Keratinocyte (primary cell): ENCODE measurements around the gene MME. TPM values are rescaled to one million over a fixed set of nuclear protein-coding genes. Genes with fewer than 3 reads are reported as not detected.

Experiments
- DNase-seq: peaks from one replicate; pipeline ENCODE4 v3.0.0-alpha.2; 2011; ENCODE audit warnings: low read depth, missing footprints, low spot score
- FAIRE-seq: peaks from 2 replicates; lab custom pipeline; 2011; peaks lifted over from hg19 to GRCh38; lab: Jason Lieb, UNC
- H2AFZ ChIP-seq: 2 replicates; pipeline ENCODE4 v1.6.0; 2012; ENCODE audit warnings: low read length, control low read depth, inconsistent platforms; ENCODE audit not compliant: control insufficient read depth
- H3K27ac ChIP-seq: 2 replicates; pipeline ENCODE4 v1.5.1; 2011; ENCODE audit warnings: low read length; ENCODE audit not compliant: control insufficient read depth, insufficient read depth
- H3K27me3 ChIP-seq: 3 replicates; pipeline ENCODE4 v1.6.0; 2011; ENCODE audit warnings: low read length; ENCODE audit not compliant: control insufficient read depth, insufficient read depth; ENCODE audit errors: extremely low read depth
- H3K36me3 ChIP-seq, 2 experiments: 2 replicates in 1 of 2; 3 replicates in 1 of 2; pipeline ENCODE4 v1.5.1; 2011; ENCODE audit warnings: low read length in 2 of 2, mild to moderate bottlenecking in 1 of 2; ENCODE audit not compliant: control insufficient read depth in 2 of 2, insufficient read depth in 2 of 2; ENCODE audit errors: extremely low read depth in 1 of 2
- H3K4me1 ChIP-seq: 3 replicates; pipeline ENCODE4 v1.5.1; 2011; ENCODE audit warnings: low read length; ENCODE audit not compliant: control insufficient read depth, insufficient read depth; ENCODE audit errors: extremely low read depth
- H3K4me2 ChIP-seq: 3 replicates; pipeline ENCODE4 v1.6.0; 2011; ENCODE audit warnings: low read depth, low read length; ENCODE audit not compliant: control insufficient read depth, insufficient read depth; ENCODE audit errors: extremely low read depth
- H3K4me3 ChIP-seq, 3 experiments: fragments of 200-600 bp in 1 of 3; sonication (generic) in 1 of 3; 2 replicates in 2 of 3; 3 replicates in 1 of 3; pipeline ENCODE4 v1.5.1; 2011 to 2016; ENCODE audit warnings: low read length in 3 of 3, mild to moderate bottlenecking in 3 of 3, control low read depth in 2 of 3, inconsistent platforms in 1 of 3, low read depth in 1 of 3, mixed read lengths in 1 of 3, mixed run types in 1 of 3, moderate library complexity in 1 of 3; ENCODE audit not compliant: control insufficient read depth in 2 of 3, insufficient read depth in 2 of 3; ENCODE audit errors: extremely low read depth in 1 of 3
- H3K79me2 ChIP-seq: 2 replicates; pipeline ENCODE4 v1.6.0; 2012; ENCODE audit warnings: low read length; ENCODE audit not compliant: control insufficient read depth, insufficient read depth
- H3K9ac ChIP-seq: 3 replicates; pipeline ENCODE4 v1.6.0; 2011; ENCODE audit warnings: low read length; ENCODE audit not compliant: control insufficient read depth, insufficient read depth; ENCODE audit errors: extremely low read depth
- H3K9me1 ChIP-seq: 3 replicates; pipeline ENCODE4 v1.6.0; 2011; ENCODE audit warnings: low read length; ENCODE audit not compliant: control insufficient read depth, insufficient read depth; ENCODE audit errors: extremely low read depth
- H3K9me3 ChIP-seq: 2 replicates; pipeline ENCODE4 v1.5.1; 2012; ENCODE audit warnings: low read depth, low read length; ENCODE audit not compliant: control insufficient read depth
- H4K20me1 ChIP-seq: 3 replicates; pipeline ENCODE4 v1.6.0; 2011; ENCODE audit warnings: low read length; ENCODE audit not compliant: control insufficient read depth, insufficient read depth; ENCODE audit errors: extremely low read depth
- CTCF ChIP-seq, 3 experiments: IDR thresholded peaks in 1 of 3; conservative IDR thresholded peaks in 1 of 3; optimal IDR thresholded peaks in 1 of 3; 2 replicates in 2 of 3; 3 replicates in 1 of 3; pipeline versions ENCODE3 to v1.5.1; 2011; ENCODE audit warnings: low read length in 3 of 3, mild to moderate bottlenecking in 3 of 3, moderate library complexity in 2 of 3, control low read depth in 1 of 3, inconsistent platforms in 1 of 3; ENCODE audit not compliant: insufficient read depth in 2 of 3; ENCODE audit errors: extremely low read depth in 1 of 3
- EZH2 ChIP-seq: IDR thresholded peaks from one replicate; pipeline ENCODE4 v1.6.1; 2012; ENCODE audit warnings: inconsistent platforms, mild to moderate bottlenecking, low read length, moderate library complexity
- dilution Hi-C: fragments of 300-500 bp; cut with MboI; formaldehyde crosslinking; loops from one replicate; pipeline ENCODE4 v1.7.0; 2020; ENCODE audit warnings: low sequenced_read_pairs; ENCODE audit not compliant: extremely low pct_ligation_motif_present
- polyA plus RNA-seq, 5 experiments: library from polyadenylated mRNA; depleted of rRNA in 3 of 5; stranded (reverse) in 3 of 5; stranded (forward) in 1 of 5; unstranded in 1 of 5; fragments of >200 nt; gene quantifications; 1 replicate in 1 of 5; 2 replicates in 3 of 5; 3 replicates in 1 of 5; pipeline versions ENCODE4 v1.2.1 to v1.2.3, GENCODE V29; 2011 to 2012; ENCODE audit warnings: missing spikeins in 2 of 5, low read depth in 1 of 5, low replicate concordance in 1 of 5

Gene MME
- polyA plus RNA-seq, 1 donor (not counting 4 experiments of a cell fraction or from before 2014, with no cell fraction given) = 2.0 TPM

- Histone ChIP-seq H3K4me3 (no peak overlapping the region), H3K9me1 (no peaks in the 10 kb centered on the region), H3K9ac (no peak overlapping the region), H3K9me3 (no peaks in the 10 kb centered on the region), H3K4me2 (no peak overlapping the region), H4K20me1 (no peaks in the 10 kb centered on the region), H3K36me3 (no peaks in the 10 kb centered on the region), H3K4me1 (peaks cover 6% of the 10 kb centered on the region), H3K79me2 (no peaks in the 10 kb centered on the region), H2AFZ (peak overlapping the region; percentile 62), H3K27ac (peak overlapping the region; percentile 48), H3K27me3 (no peaks in the 10 kb centered on the region)
- TF ChIP-seq EZH2 = no peak
- TF ChIP-seq CTCF (optimal IDR thresholded peaks at IDR 0.05 in 1 of 3, IDR thresholded peaks at IDR 0.05 in 1 of 3, conservative IDR thresholded peaks at IDR 0.05 in 1 of 3; ENCODE audit: extremely low read depth in 1 of 3, insufficient read depth in 2 of 3, low read length in 3 of 3) = no peak
- dilution Hi-C loops = no loop called here
- no peak for DNase-seq
- FAIRE-seq = no peak
Observed at GRCh38 chr3:155070932-155071387, 9.2 kb upstream of the MME start.

GRCh38 chr3:155075200-155075599, 4.9 kb upstream of the MME start:
- no peak overlapping the region for H3K9ac ChIP-seq
- peaks cover 19% of the 10 kb centered on the region for H3K27me3 ChIP-seq
- H4K20me1 ChIP-seq = no peaks in the 10 kb centered on the region
- H3K4me3 ChIP-seq = no peak overlapping the region
- no peaks in the 10 kb centered on the region for H3K9me1 ChIP-seq
- TF ChIP-seq EZH2 = no peak
- no peak for TF ChIP-seq CTCF (optimal IDR thresholded peaks at IDR 0.05 in 1 of 3, IDR thresholded peaks at IDR 0.05 in 1 of 3, conservative IDR thresholded peaks at IDR 0.05 in 1 of 3; ENCODE audit: extremely low read depth in 1 of 3, insufficient read depth in 2 of 3, low read length in 3 of 3)
- FAIRE-seq (no peak), DNase-seq (no peak)
- H2AFZ ChIP-seq = no peak overlapping the region
- dilution Hi-C loops = no loop called here
- no peak overlapping the region for H3K4me2 ChIP-seq
- H3K27ac ChIP-seq = no peak overlapping the region
- H3K4me1 ChIP-seq = peaks cover 10% of the 10 kb centered on the region
- H3K9me3 ChIP-seq = no peaks in the 10 kb centered on the region
- H3K36me3 ChIP-seq = no peaks in the 10 kb centered on the region
- H3K79me2 ChIP-seq = no peaks in the 10 kb centered on the region
